ENCODE measurements around the gene LIAS.

GRCh38 chr4:39498727-39499020 is 39.8 kb downstream of the LIAS start:
- TF ChIP-seq CTCF (conservative IDR thresholded peaks at IDR 0.05 in 1 of 2, IDR thresholded peaks at IDR 0.05 in 1 of 2; ENCODE audit: extremely low read depth in 1 of 2, insufficient read depth in 1 of 2, low read depth in 1 of 2, low read length in 2 of 2) (no peak), EZH2 (IDR thresholded peaks at IDR 0.05; ENCODE audit: borderline replicate concordance, low read length) (no peak)

Data from mammary epithelial cell (primary cell).